H1 (cell line): ENCODE results near the gene BCAS1. TPM values are rescaled to one million over a fixed set of nuclear protein-coding genes. Genes with fewer than 3 reads are reported as not detected.

Experiments used
- CTCF ChIA-PET: fragments of 300-600 bp; sonication (Branson Sonifier 250); formaldehyde crosslinking; loops from one replicate; lab custom pipeline; 2021; ENCODE audit not compliant: partially characterized antibody; lab: Charles Lee
- POLR2A ChIA-PET: fragments of 300-600 bp; sonication (Branson Sonifier 250); formaldehyde crosslinking; loops from one replicate; lab custom pipeline; 2021; ENCODE audit warnings: inconsistent platforms; ENCODE audit not compliant: partially characterized antibody; lab: Charles Lee
- DNase-seq, 2 experiments: peaks; one replicate each; pipeline versions ENCODE4 v3.0.0 to v3.0.0-alpha.2; 2010 to 2022; ENCODE audit warnings: low spot score in 2 of 2, low read depth in 1 of 2, mixed read lengths in 1 of 2
- FAIRE-seq: peaks from 2 replicates; lab custom pipeline; 2011; peaks lifted over from hg19 to GRCh38; lab: Jason Lieb, UNC
- H2AFZ ChIP-seq: 2 replicates; pipeline ENCODE4 v1.8.1; 2012; ENCODE audit warnings: low read length, inconsistent platforms
- H2AK5ac ChIP-seq: 2 replicates; pipeline ENCODE4 v1.6.1; 2013; ENCODE audit warnings: low read depth, low read length
- H2BK120ac ChIP-seq: replicated peaks from 2 replicates; pipeline ENCODE3; 2013; ENCODE audit warnings: low read depth, low read length, inconsistent platforms
- H2BK12ac ChIP-seq: 2 replicates; pipeline ENCODE4 v1.6.1; 2013; ENCODE audit warnings: low read depth, low read length
- H2BK15ac ChIP-seq: 2 replicates; pipeline ENCODE4 v1.6.1; 2013; ENCODE audit warnings: low read length
- H2BK20ac ChIP-seq: 2 replicates; pipeline ENCODE4 v1.6.1; 2013; ENCODE audit warnings: low read length
- H2BK5ac ChIP-seq: 2 replicates; pipeline ENCODE4 v1.6.1; 2013; ENCODE audit warnings: low read depth, low read length
- H3K14ac ChIP-seq: 2 replicates; pipeline ENCODE4 v1.6.1; 2013; ENCODE audit warnings: inconsistent platforms; ENCODE audit not compliant: insufficient read length
- H3K18ac ChIP-seq: 2 replicates; pipeline ENCODE4 v1.6.1; 2013; ENCODE audit warnings: low read length; ENCODE audit errors: extremely low read depth
- H3K23ac ChIP-seq: 2 replicates; pipeline ENCODE4 v1.6.1; 2013; ENCODE audit warnings: inconsistent platforms; ENCODE audit not compliant: insufficient read length
- H3K23me2 ChIP-seq: 2 replicates; pipeline ENCODE4 v1.6.1; 2013; ENCODE audit warnings: low read depth, low read length
- H3K27ac ChIP-seq: 2 replicates; pipeline ENCODE4 v1.6.1; 2011; ENCODE audit warnings: low read depth, low read length, inconsistent platforms
- H3K27me3 ChIP-seq, 4 experiments: replicated peaks in 1 of 4; 1 replicate in 1 of 4; 2 replicates in 3 of 4; pipeline versions ENCODE4 v1.6.1 to v1.8.1; 2011 to 2013; ENCODE audit warnings: low read length in 3 of 4, mild to moderate bottlenecking in 3 of 4, inconsistent platforms in 2 of 4, mixed read lengths in 2 of 4, moderate library complexity in 1 of 4; ENCODE audit not compliant: control insufficient read depth in 3 of 4, insufficient read depth in 3 of 4; ENCODE audit errors: extremely low read depth in 1 of 4
- H3K36me3 ChIP-seq, 4 experiments: 2 replicates each; pipeline versions ENCODE4 v1.6.1 to v1.8.1; 2011 to 2013; ENCODE audit warnings: mild to moderate bottlenecking in 4 of 4, low read length in 3 of 4, moderate library complexity in 2 of 4, control low read depth in 1 of 4, inconsistent platforms in 1 of 4; ENCODE audit not compliant: insufficient read depth in 4 of 4, control insufficient read depth in 2 of 4
- H3K4ac ChIP-seq: replicated peaks from 2 replicates; pipeline ENCODE3; 2013; ENCODE audit warnings: low read length, low read depth, mixed read lengths, inconsistent platforms; ENCODE audit not compliant: insufficient read length
- H3K4me1 ChIP-seq, 4 experiments: replicated peaks in 1 of 4; 1 replicate in 1 of 4; 2 replicates in 3 of 4; pipeline versions ENCODE4 v1.6.1 to v1.8.1; 2011 to 2013; ENCODE audit warnings: low read length in 3 of 4, inconsistent platforms in 2 of 4, mixed read lengths in 1 of 4; ENCODE audit not compliant: insufficient read depth in 4 of 4, control insufficient read depth in 3 of 4
- H3K4me2 ChIP-seq, 2 experiments: 2 replicates each; pipeline versions ENCODE4 v1.6.1 to v1.8.1; 2011 to 2013; ENCODE audit warnings: low read depth in 2 of 2, low read length in 2 of 2, control low read depth in 1 of 2, inconsistent platforms in 1 of 2, mild to moderate bottlenecking in 1 of 2; ENCODE audit not compliant: insufficient read depth in 1 of 2
- H3K4me3 ChIP-seq, 4 experiments: fragments of 200-600, 300-600 bp in 1 of 4; sonication (generic), shearing (Covaris generic), sonication (Bioruptor Twin) in 1 of 4; 2 replicates each; pipeline versions ENCODE4 v1.5.1 to v1.8.1; 2011 to 2016; ENCODE audit warnings: low read length in 4 of 4, low read depth in 3 of 4, control low read depth in 2 of 4, inconsistent platforms in 2 of 4, mild to moderate bottlenecking in 2 of 4, mixed read lengths in 1 of 4, moderate library complexity in 1 of 4; ENCODE audit not compliant: insufficient read depth in 2 of 4; ENCODE audit errors: extremely low read depth in 1 of 4
- H3K56ac ChIP-seq: replicated peaks from 2 replicates; pipeline ENCODE3; 2013; ENCODE audit warnings: low read depth, mild to moderate bottlenecking, mixed read lengths, low read length, inconsistent platforms; ENCODE audit not compliant: insufficient read length
- H3K79me1 ChIP-seq: 2 replicates; pipeline ENCODE4 v1.6.1; 2013; ENCODE audit warnings: low read depth, low read length, control low read depth
- H3K79me2 ChIP-seq, 2 experiments: 2 replicates each; pipeline versions ENCODE4 v1.6.1 to v1.8.1; 2012 to 2013; ENCODE audit warnings: low read length in 2 of 2, mild to moderate bottlenecking in 2 of 2, inconsistent platforms in 1 of 2; ENCODE audit not compliant: insufficient read depth in 2 of 2, control insufficient read depth in 1 of 2
- H3K9ac ChIP-seq, 4 experiments: replicated peaks in 1 of 4; 1 replicate in 1 of 4; 2 replicates in 3 of 4; pipeline versions ENCODE4 v1.6.1 to v1.8.1; 2011 to 2013; ENCODE audit warnings: low read depth in 3 of 4, low read length in 3 of 4, control low read depth in 2 of 4, mild to moderate bottlenecking in 2 of 4, moderate library complexity in 2 of 4, inconsistent platforms in 1 of 4; ENCODE audit errors: extremely low read depth in 1 of 4
- H3K9me3 ChIP-seq, 2 experiments: 2 replicates each; pipeline versions ENCODE4 v1.6.1 to v1.8.1; 2012 to 2013; ENCODE audit warnings: mild to moderate bottlenecking in 2 of 2, moderate library complexity in 2 of 2, control low read depth in 1 of 2, inconsistent platforms in 1 of 2, low read depth in 1 of 2, low read length in 1 of 2, mixed read lengths in 1 of 2; ENCODE audit not compliant: insufficient read depth in 2 of 2
- H4K20me1 ChIP-seq, 2 experiments: replicated peaks in 1 of 2; 2 replicates each; pipeline versions ENCODE3 to v1.8.1; 2011 to 2013; ENCODE audit warnings: inconsistent platforms in 2 of 2, low read length in 2 of 2, mild to moderate bottlenecking in 1 of 2; ENCODE audit not compliant: insufficient read depth in 2 of 2, control insufficient read depth in 1 of 2
- H4K5ac ChIP-seq: 2 replicates; pipeline ENCODE4 v1.6.1; 2013; ENCODE audit warnings: low read length, low read depth, mixed read lengths, inconsistent platforms; ENCODE audit not compliant: insufficient read length
- H4K8ac ChIP-seq: 2 replicates; pipeline ENCODE4 v1.8.0; 2013; ENCODE audit warnings: mild to moderate bottlenecking, moderate library complexity, low read length, inconsistent platforms; ENCODE audit not compliant: insufficient read depth; ENCODE audit errors: extremely low read depth
- H4K91ac ChIP-seq: replicated peaks from 2 replicates; pipeline ENCODE3; 2013; ENCODE audit warnings: low read length, mixed read lengths, inconsistent platforms; ENCODE audit not compliant: insufficient read length
- ATF2 ChIP-seq: IDR thresholded peaks from 2 replicates; pipeline ENCODE4 v1.6.1; 2012; ENCODE audit warnings: low read length, inconsistent platforms
- EZH2 ChIP-seq: fragments of 200-600 bp; sonication (generic); IDR thresholded peaks from 2 replicates; pipeline ENCODE4 v1.7.1; 2012; ENCODE audit warnings: low read depth, mild to moderate bottlenecking, moderate library complexity, low read length, inconsistent platforms; ENCODE audit not compliant: severe bottlenecking
- GTF2F1 ChIP-seq: IDR thresholded peaks from 2 replicates; pipeline ENCODE4 v1.6.1; 2012; ENCODE audit warnings: low read depth, low read length, improper control_type of control experiment, borderline replicate concordance
- HDAC2 ChIP-seq, 2 experiments: fragments of 300-600 bp in 1 of 2; sonication (generic) in 1 of 2; IDR thresholded peaks; 2 replicates each; pipeline ENCODE4 v1.6.1; 2011 to 2012; ENCODE audit warnings: low read depth in 2 of 2, low read length in 2 of 2, mild to moderate bottlenecking in 2 of 2, moderate library complexity in 2 of 2, borderline replicate concordance in 1 of 2, inconsistent platforms in 1 of 2
- JUN ChIP-seq: IDR thresholded peaks from 2 replicates; pipeline ENCODE4 v1.6.1; 2011; ENCODE audit warnings: low read depth, mild to moderate bottlenecking, improper control_type of control experiment, low read length
- PHF8 ChIP-seq: fragments of 200-600 bp; sonication (generic); conservative IDR thresholded peaks from 2 replicates; pipeline ENCODE4 v1.7.1; 2012; ENCODE audit warnings: low read depth, mild to moderate bottlenecking, inconsistent platforms, low read length, moderate library complexity
- POU5F1 ChIP-seq: IDR thresholded peaks from 2 replicates; pipeline ENCODE4 v1.6.1; 2011; ENCODE audit warnings: low read depth, mild to moderate bottlenecking, low read length, moderate library complexity
- SUZ12 ChIP-seq: fragments of 200-600 bp; sonication (generic); IDR thresholded peaks from 2 replicates; pipeline ENCODE4 v1.6.1; 2012; ENCODE audit warnings: mild to moderate bottlenecking, inconsistent platforms, low read length, moderate library complexity, mixed read lengths
- TBP ChIP-seq: IDR thresholded peaks from 2 replicates; pipeline ENCODE4 v1.6.1; 2011; ENCODE audit warnings: low read depth, low read length, improper control_type of control experiment
- ZNF274 ChIP-seq: IDR thresholded peaks from 2 replicates; pipeline ENCODE4 v1.7.0; 2012; ENCODE audit warnings: low read length, borderline replicate concordance; ENCODE audit errors: extremely low read depth
- WGBS, 2 experiments: shearing (Covaris generic) in 1 of 2; methylation state at CpG; one replicate each; pipeline versions ENCODE4 v1.1.6 to v1.1.7; 2013 to 2015; ENCODE audit warnings: low lambda C conversion rate in 2 of 2, mixed read lengths in 2 of 2, inconsistent platforms in 1 of 2, low coverage in 1 of 2, missing lambda C conversion rate in 1 of 2; ENCODE audit not compliant: insufficient replicate concordance in 2 of 2, insufficient coverage in 1 of 2, insufficient read length in 1 of 2; ENCODE audit errors: extremely low coverage in 1 of 2, missing lambda C conversion rate in 1 of 2; 5-methylcytosine and 5-hydroxymethylcytosine counted together
- polyA plus RNA-seq, 7 experiments: library from polyadenylated mRNA; depleted of rRNA in 3 of 7; stranded (reverse) in 5 of 7; unstranded in 2 of 7; fragments of >200 nt in 5 of 7; fragments of 200-250 nt in 2 of 7; gene quantifications; 1 replicate in 5 of 7; 2 replicates in 1 of 7; 4 replicates in 1 of 7; pipeline versions ENCODE4 v1.2.1 to v1.2.3, GENCODE V29; 2011 to 2013; ENCODE audit warnings: missing spikeins in 2 of 7, mixed read lengths in 2 of 7
- total RNA-seq: library from RNA; stranded (reverse); fragmentation: NEBNext Ultra II Directional; extraction: Animal tissue kit (Norgen Biotek cat#: 25700); gene quantifications from 2 replicates; pipeline ENCODE4 v1.2.1, GENCODE V29; 2021

Gene BCAS1
- total and polyA plus RNA-seq, 2 of the 8 experiments (the other 6 are each of a cell fraction or from before 2014, with no cell fraction given): 0.06 to 0.19 TPM

- H2BK15ac ChIP-seq: no peak overlapping the region
- no peak overlapping the region for H2AK5ac ChIP-seq
- no peak overlapping the region for H4K91ac ChIP-seq
- no peak overlapping the region for H2BK12ac ChIP-seq
- no peaks in the 10 kb centered on the region for H3K9me3 ChIP-seq
- H3K4me3 ChIP-seq: no peak overlapping the region
- no peak overlapping the region for H3K27ac ChIP-seq
- no peak overlapping the region for H4K5ac ChIP-seq
- ChIA-PET CTCF (interaction anchor here (1.0 kb wide), 1 partner anchor 11 kb away, joined by 5 read pairs; no protein-coding TSS in a partner anchor), POLR2A (no interaction called here)
- H3K4ac ChIP-seq: no peak overlapping the region
- WGBS, 2 experiments: 94% methylated on average over 3 of the region's 3 CpGs; no CpG with 5 or more reads in 1 of the 2 experiments
- no peak overlapping the region for H3K14ac ChIP-seq
- no peak overlapping the region for H3K56ac ChIP-seq
- no peak overlapping the region for H2BK120ac ChIP-seq
- H2BK5ac ChIP-seq: no peak overlapping the region
- no peaks in the 10 kb centered on the region for H3K79me1 ChIP-seq
- no peak for TF ChIP-seq JUN
- TF ChIP-seq TBP: no peak
- no peak for TF ChIP-seq PHF8
- TF ChIP-seq GTF2F1: no peak
- no peak for TF ChIP-seq POU5F1
- no peak for TF ChIP-seq ATF2
- TF ChIP-seq ZNF274: no peak
- no peak for TF ChIP-seq SUZ12
- no peak for TF ChIP-seq EZH2
- no peak for TF ChIP-seq HDAC2 (IDR thresholded peaks at IDR 0.05; ENCODE audit: borderline replicate concordance in 1 of 2, low read depth in 2 of 2, low read length in 2 of 2)
- no peak overlapping the region for H3K18ac ChIP-seq
- no peaks in the 10 kb centered on the region for H3K79me2 ChIP-seq
- no peak overlapping the region for H2AFZ ChIP-seq
- H4K8ac ChIP-seq: no peak overlapping the region
- H3K4me1 ChIP-seq: peaks cover 5 to 16% (median 12%) of the 10 kb centered on the region in 4 experiments
- no peaks in the 10 kb centered on the region for H4K20me1 ChIP-seq
- no peaks in the 10 kb centered on the region for H3K27me3 ChIP-seq
- DNase-seq (no peak), FAIRE-seq (no peak)
- H3K23me2 ChIP-seq: no peaks in the 10 kb centered on the region
- no peak overlapping the region for H2BK20ac ChIP-seq
- no peak overlapping the region for H3K4me2 ChIP-seq
- no peak overlapping the region for H3K23ac ChIP-seq
- no peaks in the 10 kb centered on the region for H3K36me3 ChIP-seq
- H3K9ac ChIP-seq: no peak overlapping the region
Measured at GRCh38 chr20:53904261-53904660, 166.1 kb downstream of the BCAS1 start.
